Tibial artery (tissue), 4 donors: ENCODE data around the gene LDLR.

Source experiments
- DNase-seq, 2 donors: peaks; one replicate each; pipeline ENCODE4 v3.0.0-alpha.2; 2019
- H3K27ac ChIP-seq, 2 donors: fragments of 200-600 bp; sonication (generic) in 1 of 2; 1 replicate in 1 of 2; 2 replicates in 1 of 2; pipeline ENCODE4 v1.5.1; 2018 to 2019; ENCODE audit warnings: mild to moderate bottlenecking in 1 of 2
- H3K27me3 ChIP-seq, 2 donors: fragments of 200-600 bp; sonication (generic) in 1 of 2; one replicate each; pipeline versions ENCODE4 v1.5.1 to v1.6.0; 2016 to 2019
- H3K36me3 ChIP-seq, 3 donors: fragments of 200-600 bp; sonication (generic) in 2 of 3; one replicate each; pipeline ENCODE4 v1.5.1; 2016 to 2019; ENCODE audit warnings: mild to moderate bottlenecking in 2 of 3
- H3K4me1 ChIP-seq, 4 donors: fragments of 200-600 bp; sonication (generic) in 2 of 4; 1 replicate in 3 of 4; 2 replicates in 1 of 4; pipeline ENCODE4 v1.5.1; 2016 to 2019
- H3K4me3 ChIP-seq, 2 donors: fragments of 200-600 bp; sonication (generic) in 1 of 2; 1 replicate in 1 of 2; 2 replicates in 1 of 2; pipeline ENCODE4 v1.5.1; 2018 to 2019; ENCODE audit warnings: mild to moderate bottlenecking in 2 of 2
- H3K9me3 ChIP-seq, 3 donors: fragments of 200-600 bp; sonication (generic) in 1 of 3; one replicate each; pipeline ENCODE4 v1.5.1; 2016 to 2019
- intact Hi-C: fragments of 100-400 bp; cut with DNase I; formaldehyde crosslinking; loops from one replicate; pipeline ENCODE4 v1.15.0; 2023; ENCODE audit warnings: low total_unique reads
- TF ChIP-seq, protein P1 (sequence below), 2 experiments: fragments of 200-600 bp in 1 of 2; fragments of 450-650 bp in 1 of 2; IDR thresholded peaks; one replicate each; pipeline ENCODE4 v1.5.1; 2017 to 2019; ENCODE audit warnings: antibody characterized with exemption in 2 of 2, mild to moderate bottlenecking in 1 of 2, moderate library complexity in 1 of 2

LDLR gene

GRCh38 chr19:11142528-11143171, 53.4 kb downstream of the LDLR start:
- Histone ChIP-seq H3K4me3 (peak overlapping the region; percentile 10 to 36), H3K27me3 (no peaks in the 10 kb centered on the region), H3K4me1 (peaks cover 21 to 59% (median 53%) of the 10 kb centered on the region in 4 donors), H3K27ac (peak overlapping the region; percentile 91 to 92), H3K36me3 (no peaks in the 10 kb centered on the region), H3K9me3 (no peaks in the 10 kb centered on the region)
- intact Hi-C loops: loop anchor here (2.0 kb wide), 2 partner anchors 22 to 54 kb away; partner anchors contain the start of gene KANK2
- peak; percentile 90 to 97 for DNase-seq
- TF ChIP-seq, protein P1, sequence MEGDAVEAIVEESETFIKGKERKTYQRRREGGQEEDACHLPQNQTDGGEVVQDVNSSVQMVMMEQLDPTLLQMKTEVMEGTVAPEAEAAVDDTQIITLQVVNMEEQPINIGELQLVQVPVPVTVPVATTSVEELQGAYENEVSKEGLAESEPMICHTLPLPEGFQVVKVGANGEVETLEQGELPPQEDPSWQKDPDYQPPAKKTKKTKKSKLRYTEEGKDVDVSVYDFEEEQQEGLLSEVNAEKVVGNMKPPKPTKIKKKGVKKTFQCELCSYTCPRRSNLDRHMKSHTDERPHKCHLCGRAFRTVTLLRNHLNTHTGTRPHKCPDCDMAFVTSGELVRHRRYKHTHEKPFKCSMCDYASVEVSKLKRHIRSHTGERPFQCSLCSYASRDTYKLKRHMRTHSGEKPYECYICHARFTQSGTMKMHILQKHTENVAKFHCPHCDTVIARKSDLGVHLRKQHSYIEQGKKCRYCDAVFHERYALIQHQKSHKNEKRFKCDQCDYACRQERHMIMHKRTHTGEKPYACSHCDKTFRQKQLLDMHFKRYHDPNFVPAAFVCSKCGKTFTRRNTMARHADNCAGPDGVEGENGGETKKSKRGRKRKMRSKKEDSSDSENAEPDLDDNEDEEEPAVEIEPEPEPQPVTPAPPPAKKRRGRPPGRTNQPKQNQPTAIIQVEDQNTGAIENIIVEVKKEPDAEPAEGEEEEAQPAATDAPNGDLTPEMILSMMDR (IDR thresholded peaks at IDR 0.05): no peak

GRCh38 chr19:11145536-11145924, 56.3 kb downstream of the LDLR start:
- Histone ChIP-seq H3K4me1 (peaks cover 12 to 44% (median 30%) of the 10 kb centered on the region in 4 donors), H3K27me3 (no peaks in the 10 kb centered on the region), H3K36me3 (no peaks in the 10 kb centered on the region), H3K9me3 (no peaks in the 10 kb centered on the region), H3K27ac (no peak overlapping the region), H3K4me3 (no peak overlapping the region)
- intact Hi-C loops: no loop called here
- DNase-seq: no peak
- TF ChIP-seq, protein P1 (IDR thresholded peaks at IDR 0.05): no peak

DNA sequence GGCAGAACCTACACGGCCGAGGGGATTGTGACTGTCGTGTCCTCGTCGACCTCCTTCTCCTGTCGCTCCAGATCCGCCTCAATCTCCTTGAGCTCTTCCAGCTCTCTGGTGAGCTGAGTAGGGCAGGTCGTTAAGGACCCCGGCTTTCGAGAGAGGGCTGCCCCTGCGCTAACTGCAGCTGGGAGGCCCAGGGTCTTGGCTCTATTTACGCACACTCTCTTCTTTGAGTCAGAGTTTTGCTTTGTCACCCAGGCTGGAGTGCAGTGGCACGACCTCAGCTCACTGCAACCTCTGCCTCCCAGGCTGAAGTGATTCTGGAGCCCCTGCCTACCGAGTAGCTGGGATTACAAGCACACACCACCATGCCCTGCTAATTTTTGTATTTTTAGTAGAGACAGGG, 58.7 kb downstream of the LDLR start:
- TF ChIP-seq, protein P1 (IDR thresholded peaks at IDR 0.05): no peak
- Histone ChIP-seq H3K27me3 (no peaks in the 10 kb centered on the region), H3K36me3 (no peaks in the 10 kb centered on the region), H3K27ac (peak overlapping the region; percentile 23 to 66), H3K9me3 (no peaks in the 10 kb centered on the region), H3K4me1 (peaks cover 0 to 50% (median 32%) of the 10 kb centered on the region in 4 donors), H3K4me3 (no peak overlapping the region)
- no peak for DNase-seq
- intact Hi-C loops: no loop called here

- DNase-seq: peak; percentile 68 to 83
- no peaks in the 10 kb centered on the region for H3K27me3 ChIP-seq
- TF ChIP-seq, protein P1 (IDR thresholded peaks at IDR 0.05): no peak
- no peak overlapping the region for H3K4me3 ChIP-seq
- no peaks in the 10 kb centered on the region for H3K9me3 ChIP-seq
- intact Hi-C loops: no loop called here
- H3K36me3 ChIP-seq: no peaks in the 10 kb centered on the region
- peaks cover 0 to 54% (median 31%) of the 10 kb centered on the region in 4 donors for H3K4me1 ChIP-seq
- peak overlapping the region; percentile 68 to 80 for H3K27ac ChIP-seq
Measured at GRCh38 chr19:11151181-11151580, 61.9 kb downstream of the LDLR start.

DNA sequence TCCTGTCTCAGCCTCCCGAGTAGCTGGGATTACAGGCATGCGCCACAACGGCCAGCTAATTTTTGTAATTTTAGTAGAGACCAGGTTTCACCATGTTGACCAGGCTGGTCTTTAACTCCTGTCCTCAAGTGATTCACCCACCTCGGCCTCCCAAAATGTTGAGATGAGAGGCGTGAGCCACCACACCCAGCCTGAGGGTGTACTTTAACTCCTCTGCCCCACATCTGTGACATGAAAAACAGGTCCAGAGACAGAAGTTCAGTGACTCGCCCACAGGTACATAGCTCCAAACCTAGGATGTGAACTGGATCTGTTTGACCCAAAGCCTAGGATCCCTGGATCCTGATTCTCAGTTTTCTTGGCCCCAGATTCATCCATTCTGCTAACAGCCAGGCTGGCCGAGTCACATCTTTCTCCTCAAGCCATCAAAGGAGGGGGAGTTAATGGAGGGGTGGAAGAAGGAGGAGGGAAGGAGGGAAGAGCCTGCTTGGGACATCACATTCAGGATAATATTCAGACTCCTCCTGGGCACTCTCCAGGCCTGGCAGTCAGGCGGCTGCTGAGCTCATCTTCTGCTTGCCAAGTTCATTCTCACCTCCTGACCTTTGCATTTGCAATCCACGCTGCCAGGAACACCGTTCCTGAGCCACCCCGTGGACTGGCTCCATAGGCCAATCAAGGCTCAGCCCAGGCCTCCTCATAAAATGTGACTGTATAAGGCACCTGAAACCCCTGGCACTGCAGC, 63.2 kb downstream of the LDLR start:
- H3K4me3 ChIP-seq: no peak overlapping the region
- intact Hi-C loops: no loop called here
- H3K9me3 ChIP-seq: no peaks in the 10 kb centered on the region
- peaks cover 0 to 65% (median 41%) of the 10 kb centered on the region in 4 donors for H3K4me1 ChIP-seq
- H3K27ac ChIP-seq: peak overlapping the region; percentile 68 to 80
- H3K27me3 ChIP-seq: no peaks in the 10 kb centered on the region
- DNase-seq: peak; percentile 87 to 94
- no peaks in the 10 kb centered on the region for H3K36me3 ChIP-seq
- TF ChIP-seq, protein P1 (IDR thresholded peaks at IDR 0.05): no peak
